Cardiac muscle cell (in vitro differentiated cells and primary cell): Measurements from ENCODE around the gene ITGBL1. TPM values are rescaled to one million over a fixed set of nuclear protein-coding genes. Genes with fewer than 3 reads are reported as not detected.

ENCODE experiments used
- DNase-seq, 2 donors: peaks; one replicate each; pipeline versions ENCODE4 v3.0.0 to v3.0.0-alpha.2; 2010 to 2017; ENCODE audit warnings: low read depth in 1 of 2, low spot score in 1 of 2
- H3K27ac ChIP-seq: fragments of 200-600 bp; sonication (generic); 2 replicates; pipeline ENCODE4 v1.5.1; 2016
- H3K27me3 ChIP-seq: fragments of 200-600 bp; sonication (generic); 2 replicates; pipeline ENCODE4 v1.6.0; 2016; ENCODE audit warnings: control low read depth
- H3K36me3 ChIP-seq: fragments of 200-600 bp; sonication (generic); 2 replicates; pipeline ENCODE4 v1.5.1; 2016; ENCODE audit warnings: control low read depth
- H3K4me1 ChIP-seq: fragments of 200-600 bp; sonication (generic); 2 replicates; pipeline ENCODE4 v1.8.1; 2017; ENCODE audit warnings: low read depth, mild to moderate bottlenecking, mixed run types
- H3K4me3 ChIP-seq: fragments of 200-600 bp; sonication (generic); 2 replicates; pipeline ENCODE4 v1.5.1; 2016; ENCODE audit warnings: mild to moderate bottlenecking
- H3K9me3 ChIP-seq: fragments of 200-600 bp; sonication (generic); 2 replicates; pipeline ENCODE4 v1.5.1; 2017; ENCODE audit warnings: low read depth, mild to moderate bottlenecking, control low read depth
- polyA plus RNA-seq: library from polyadenylated mRNA; unstranded; fragments of >200 nt; fragmentation: Nextera tagmentation; extraction: Ambion mirVana; gene quantifications from 2 replicates; pipeline ENCODE4 v1.2.1, GENCODE V29; 2016
- total RNA-seq: library from RNA; depleted of rRNA; stranded (reverse); fragments of >200 nt; gene quantifications from 2 replicates; pipeline ENCODE4 v1.2.3, GENCODE V29; 2016
- TF ChIP-seq, protein P1 (sequence below): IDR thresholded peaks from 2 replicates; pipeline ENCODE4 v1.5.1; 2012; ENCODE audit warnings: low read depth, mild to moderate bottlenecking, low read length

ITGBL1 gene
- total and polyA plus RNA-seq, 2 experiments from 2014 or later: not detected

DNA sequence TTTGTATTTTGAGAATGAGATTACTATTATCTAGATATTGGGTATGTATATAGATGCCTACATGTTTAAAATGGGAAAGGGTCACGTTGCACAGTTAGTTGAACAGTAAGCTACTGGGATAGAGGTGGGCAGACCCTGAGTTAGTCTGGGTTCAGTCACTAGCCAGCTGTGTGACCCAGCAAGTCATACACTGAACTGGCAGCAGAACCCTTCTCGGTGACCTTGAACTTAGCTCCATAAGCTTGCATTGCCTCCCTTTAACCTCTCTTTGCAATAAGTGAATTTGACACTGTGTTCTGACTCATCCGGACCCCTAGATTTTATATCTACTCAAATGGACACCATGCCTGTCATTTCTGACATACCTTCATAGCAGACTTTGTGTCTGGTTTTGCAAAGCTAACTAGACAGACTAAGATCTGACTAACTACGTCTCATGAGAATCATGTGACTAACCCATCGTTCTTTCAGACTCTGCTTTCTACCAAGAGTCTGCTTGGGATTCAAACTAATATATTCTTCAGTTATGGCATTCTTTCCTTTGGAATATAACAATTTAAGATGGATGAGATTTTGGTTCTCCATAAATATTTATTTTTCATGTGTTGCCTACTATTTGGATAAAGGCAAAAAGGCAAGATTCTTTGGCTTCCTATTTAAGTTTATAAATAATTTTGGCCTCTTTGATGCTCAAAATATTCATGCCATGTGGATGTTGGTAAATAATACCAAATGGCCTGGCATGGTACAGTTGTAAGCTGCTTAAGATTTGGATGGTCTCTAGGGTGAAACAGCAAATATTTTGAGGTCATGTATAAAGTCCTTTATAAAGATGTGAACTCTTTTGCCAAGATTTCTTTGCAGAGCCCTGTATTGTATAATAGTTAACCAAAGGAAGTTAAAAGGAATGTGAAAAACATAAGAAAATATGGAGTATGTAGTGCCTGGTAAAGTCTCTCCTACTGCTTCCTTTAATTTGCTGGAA lies 159.3 kb downstream of the ITGBL1 start:
- Histone ChIP-seq H3K4me3 (no peak overlapping the region), H3K36me3 (no peaks in the 10 kb centered on the region), H3K4me1 (no peaks in the 10 kb centered on the region), H3K27me3 (no peaks in the 10 kb centered on the region), H3K27ac (no peak overlapping the region), H3K9me3 (no peaks in the 10 kb centered on the region)
- TF ChIP-seq, protein P1, sequence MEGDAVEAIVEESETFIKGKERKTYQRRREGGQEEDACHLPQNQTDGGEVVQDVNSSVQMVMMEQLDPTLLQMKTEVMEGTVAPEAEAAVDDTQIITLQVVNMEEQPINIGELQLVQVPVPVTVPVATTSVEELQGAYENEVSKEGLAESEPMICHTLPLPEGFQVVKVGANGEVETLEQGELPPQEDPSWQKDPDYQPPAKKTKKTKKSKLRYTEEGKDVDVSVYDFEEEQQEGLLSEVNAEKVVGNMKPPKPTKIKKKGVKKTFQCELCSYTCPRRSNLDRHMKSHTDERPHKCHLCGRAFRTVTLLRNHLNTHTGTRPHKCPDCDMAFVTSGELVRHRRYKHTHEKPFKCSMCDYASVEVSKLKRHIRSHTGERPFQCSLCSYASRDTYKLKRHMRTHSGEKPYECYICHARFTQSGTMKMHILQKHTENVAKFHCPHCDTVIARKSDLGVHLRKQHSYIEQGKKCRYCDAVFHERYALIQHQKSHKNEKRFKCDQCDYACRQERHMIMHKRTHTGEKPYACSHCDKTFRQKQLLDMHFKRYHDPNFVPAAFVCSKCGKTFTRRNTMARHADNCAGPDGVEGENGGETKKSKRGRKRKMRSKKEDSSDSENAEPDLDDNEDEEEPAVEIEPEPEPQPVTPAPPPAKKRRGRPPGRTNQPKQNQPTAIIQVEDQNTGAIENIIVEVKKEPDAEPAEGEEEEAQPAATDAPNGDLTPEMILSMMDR: no peak
- DNase-seq: no peak

DNA sequence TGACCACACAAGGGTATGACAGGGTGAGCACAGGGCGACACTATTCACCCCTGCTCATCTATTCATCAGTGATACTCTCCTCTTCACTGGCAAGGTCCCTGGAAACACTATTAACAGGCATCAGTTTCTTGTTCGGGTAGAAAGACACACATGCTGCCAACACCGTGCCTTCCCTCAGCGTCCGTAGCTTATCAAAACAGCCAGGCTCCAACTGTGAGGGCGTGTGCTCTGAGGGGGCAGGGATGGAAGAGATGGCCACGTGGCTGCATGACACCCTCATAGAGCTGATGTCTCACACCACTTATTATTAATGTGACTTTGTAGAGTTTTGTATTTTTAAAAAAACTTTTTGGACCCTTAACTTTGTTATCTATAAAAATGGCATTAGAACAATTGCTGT lies 160.3 kb downstream of the ITGBL1 start:
- no peaks in the 10 kb centered on the region for H3K9me3 ChIP-seq
- H3K27ac ChIP-seq: no peak overlapping the region
- no peak overlapping the region for H3K4me3 ChIP-seq
- H3K27me3 ChIP-seq: no peaks in the 10 kb centered on the region
- no peaks in the 10 kb centered on the region for H3K36me3 ChIP-seq
- TF ChIP-seq, protein P1: no peak
- no peaks in the 10 kb centered on the region for H3K4me1 ChIP-seq
- no peak for DNase-seq

DNA sequence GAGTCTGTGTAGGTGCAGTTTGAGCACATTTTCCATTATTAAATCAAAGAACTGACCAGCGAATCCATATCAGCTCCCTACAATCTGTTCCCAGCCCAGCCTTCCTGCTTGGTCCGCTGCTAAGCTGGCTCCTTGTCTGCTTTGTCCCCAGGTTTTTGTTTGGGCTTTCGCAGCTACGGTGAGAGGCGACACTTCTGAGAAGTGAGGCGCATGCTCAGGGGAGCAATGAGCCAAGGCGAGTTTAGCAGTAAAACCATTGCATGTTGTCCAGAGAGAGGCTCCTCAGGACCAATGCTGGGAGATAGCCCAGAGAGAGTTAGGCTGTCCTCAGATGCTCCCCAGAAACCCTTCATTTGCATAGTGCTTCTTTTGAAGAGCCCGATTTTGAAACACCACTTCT lies 162.0 kb downstream of the ITGBL1 start:
- Histone ChIP-seq H3K4me3 (no peak overlapping the region), H3K4me1 (no peaks in the 10 kb centered on the region), H3K36me3 (no peaks in the 10 kb centered on the region), H3K27me3 (no peaks in the 10 kb centered on the region), H3K9me3 (no peaks in the 10 kb centered on the region), H3K27ac (no peak overlapping the region)
- DNase-seq: no peak
- TF ChIP-seq, protein P1: no peak

DNA sequence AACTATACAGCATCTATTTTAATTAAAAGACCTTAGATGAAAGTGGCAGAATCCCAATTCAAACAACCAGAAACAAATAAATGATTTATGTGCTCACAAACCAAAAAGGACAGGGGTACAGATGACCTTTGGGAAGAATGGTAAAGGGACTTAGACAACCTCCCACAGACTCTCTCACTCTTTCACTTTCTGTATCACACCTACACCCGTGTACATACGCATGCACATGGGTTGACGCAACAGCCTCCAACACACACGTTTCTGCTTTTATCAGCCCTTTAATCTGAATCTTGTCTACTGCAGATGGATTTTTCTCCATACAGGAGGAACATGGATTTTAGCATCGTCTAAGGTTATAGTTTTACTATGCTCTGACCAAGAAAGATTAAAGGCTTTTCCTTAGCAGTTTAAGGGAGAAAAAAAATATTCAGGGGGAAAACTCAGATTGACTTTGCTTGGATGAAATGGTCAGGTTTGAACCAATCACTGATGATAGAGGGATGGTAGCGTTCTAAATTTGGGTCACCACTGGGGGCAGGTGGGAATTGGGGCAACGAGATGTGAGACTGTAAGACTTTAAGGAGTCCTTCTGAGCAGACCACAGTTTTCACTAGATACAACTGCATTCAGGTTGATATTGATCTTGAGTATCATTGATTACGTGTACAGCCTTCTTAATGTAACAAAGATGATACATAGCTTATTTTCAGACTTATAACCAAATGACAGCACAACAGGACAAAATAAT lies 166.1 kb downstream of the ITGBL1 start:
- Histone ChIP-seq H3K4me3 (no peak overlapping the region), H3K27ac (no peak overlapping the region), H3K4me1 (no peaks in the 10 kb centered on the region), H3K27me3 (no peaks in the 10 kb centered on the region), H3K9me3 (no peaks in the 10 kb centered on the region), H3K36me3 (no peaks in the 10 kb centered on the region)
- TF ChIP-seq, protein P1: no peak
- no peak for DNase-seq

DNA sequence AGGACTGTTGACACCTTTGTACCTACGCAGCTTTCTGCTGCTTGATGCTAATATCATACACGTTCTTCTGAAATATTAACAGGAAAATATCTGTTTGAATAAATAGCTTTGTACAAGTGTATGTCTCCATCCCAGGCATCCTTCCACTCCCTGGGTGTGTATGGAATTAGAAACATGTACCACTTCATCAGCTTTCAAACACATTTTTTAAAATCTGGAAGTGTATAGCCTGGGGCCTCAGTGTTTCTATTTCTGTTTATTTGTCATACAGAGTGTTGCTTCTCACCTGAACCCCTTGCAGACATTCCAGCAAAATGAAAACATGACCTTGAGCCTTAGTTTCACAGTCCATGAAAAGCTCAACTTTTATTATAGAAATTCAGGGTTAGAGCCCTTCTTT lies 168.6 kb downstream of the ITGBL1 start:
- H3K27me3 ChIP-seq: no peaks in the 10 kb centered on the region
- no peak for DNase-seq
- H3K4me1 ChIP-seq: no peaks in the 10 kb centered on the region
- H3K9me3 ChIP-seq: no peaks in the 10 kb centered on the region
- H3K27ac ChIP-seq: no peak overlapping the region
- no peaks in the 10 kb centered on the region for H3K36me3 ChIP-seq
- H3K4me3 ChIP-seq: no peak overlapping the region
- TF ChIP-seq, protein P1: no peak
